Suppressor macrophage treated with lipopolysaccharide for 1 hour (primary cell): ENCODE measurements around the gene RASAL1.
A peak's percentile ranks its signal among the peaks of the same experiment; 100 is the strongest.
"Not testable (repeated sequence)": the region's sequence is repeated elsewhere in the genome, so short reads cannot be mapped to it uniquely, and the experiment has no call there.

Source experiments
- DNase-seq, 3 donors: peaks; one replicate each; pipeline ENCODE4 v3.0.0-alpha.2; 2020 to 2022

Gene RASAL1

GRCh38 chr12:113161415-113162016 is 26.0 kb upstream of the RASAL1 start:
- DNase-seq: no peak

- DNase-seq: no peak
These were observed 24.4 kb upstream of the RASAL1 start for GRCh38 chr12:113159937-113160336.

GRCh38 chr12:113158439-113159203 is 23.1 kb upstream of the RASAL1 start:
- no peak for DNase-seq

GRCh38 chr12:113157218-113157859 is 21.8 kb upstream of the RASAL1 start:
- no peak for DNase-seq

GRCh38 chr12:113155646-113156045 is 20.1 kb upstream of the RASAL1 start:
- DNase-seq: no peak

- no peak for DNase-seq
These were observed 19.5 kb upstream of the RASAL1 start for GRCh38 chr12:113155060-113155459.

- peak; percentile 28 to 63 (median 43) for DNase-seq
These were observed 18.9 kb upstream of the RASAL1 start for GRCh38 chr12:113154351-113154973.

- peak; percentile 81 to 91 (median 89) for DNase-seq
These were observed 17.6 kb upstream of the RASAL1 start for GRCh38 chr12:113152835-113153814.

- no peak for DNase-seq
These were observed 16.8 kb upstream of the RASAL1 start for GRCh38 chr12:113152196-113152834.

- DNase-seq: no peak
These were observed 16.1 kb upstream of the RASAL1 start for GRCh38 chr12:113151655-113152054.

- DNase-seq: no peak
These were observed 14.0 kb upstream of the RASAL1 start, which contains the start of gene CFAP73 for GRCh38 chr12:113149361-113150150. TSS of gene CFAP73 (plus strand) at chr12:113149724. CDS start at chr12:113149858, 134 bp downstream.

GRCh38 chr12:113146999-113147398 is 11.4 kb upstream of the RASAL1 start:
- no peak for DNase-seq

- no peak for DNase-seq
These were observed 10.4 kb upstream of the RASAL1 start for GRCh38 chr12:113145720-113146551.

- DNase-seq: no peak
These were observed 9.2 kb upstream of the RASAL1 start for GRCh38 chr12:113144806-113145205.

- no peak for DNase-seq
These were observed 8.4 kb upstream of the RASAL1 start for GRCh38 chr12:113143959-113144358.

GRCh38 chr12:113142886-113143332 is 7.3 kb upstream of the RASAL1 start:
- DNase-seq: peak in 2 of 3 donors; percentile 52 to 58

GRCh38 chr12:113142173-113142885 is 6.8 kb upstream of the RASAL1 start:
- peak; percentile 78 to 82 (median 80) for DNase-seq

GRCh38 chr12:113141716-113142115 is 6.2 kb upstream of the RASAL1 start:
- not testable (repeated sequence) for DNase-seq

GRCh38 chr12:113140706-113141105 is 5.1 kb upstream of the RASAL1 start:
- DNase-seq: no peak
